T-helper 1 cell treated with Interleukin-12 subunit alpha and Interleukin-12 subunit beta and Interleukin-4 antibody, amounts not matched to agents 30 μg/mL and 1 μg/mL, for 36 hours (primary cell): ENCODE results near the gene VEZT.
"Not testable (repeated sequence)": the region's sequence is repeated elsewhere in the genome, so short reads cannot be mapped to it uniquely, and the experiment has no call there.

Source experiments
- H3K27ac Mint-ChIP-seq: one replicate; pipeline ENCODE4 v1.8.0; 2021; ENCODE audit warnings: mild to moderate bottlenecking, mixed read lengths
- H3K27me3 Mint-ChIP-seq: one replicate; pipeline ENCODE4 v1.8.0; 2021; ENCODE audit warnings: low read depth, mixed read lengths
- H3K36me3 Mint-ChIP-seq: one replicate; pipeline ENCODE4 v1.8.0; 2021; ENCODE audit warnings: low read depth, mixed read lengths
- H3K4me1 Mint-ChIP-seq: one replicate; pipeline ENCODE4 v1.8.0; 2021; ENCODE audit warnings: low read depth, mixed read lengths
- H3K4me3 Mint-ChIP-seq: one replicate; pipeline ENCODE4 v1.8.0; 2021; ENCODE audit warnings: mild to moderate bottlenecking, moderate library complexity, mixed read lengths
- H3K9me3 Mint-ChIP-seq: one replicate; pipeline ENCODE4 v1.8.0; 2021; ENCODE audit warnings: mixed read lengths

VEZT gene

GRCh38 chr12:95277139-95277538 lies 59.5 kb downstream of the VEZT start:
- H3K9me3 Mint-ChIP-seq, result no peaks in the 10 kb centered on the region
- no peak overlapping the region for H3K4me3 Mint-ChIP-seq
- peaks cover 3% of the 10 kb centered on the region for H3K4me1 Mint-ChIP-seq
- no peaks in the 10 kb centered on the region for H3K27me3 Mint-ChIP-seq
- peaks cover 19% of the 10 kb centered on the region for H3K36me3 Mint-ChIP-seq
- no peak overlapping the region for H3K27ac Mint-ChIP-seq

- H3K9me3 Mint-ChIP-seq, result no peaks in the 10 kb centered on the region
- no peaks in the 10 kb centered on the region for H3K27me3 Mint-ChIP-seq
- H3K4me1 Mint-ChIP-seq, result peaks cover 3% of the 10 kb centered on the region
- no peak overlapping the region for H3K27ac Mint-ChIP-seq
- peaks cover 29% of the 10 kb centered on the region for H3K36me3 Mint-ChIP-seq
- H3K4me3 Mint-ChIP-seq, result no peak overlapping the region
These were observed 62.2 kb downstream of the VEZT start for GRCh38 chr12:95279856-95280255.

- Mint-ChIP-seq H3K4me3 (no peak overlapping the region), H3K36me3 (peaks cover 31% of the 10 kb centered on the region), H3K9me3 (no peaks in the 10 kb centered on the region), H3K27me3 (no peaks in the 10 kb centered on the region), H3K27ac (no peak overlapping the region), H3K4me1 (peaks cover 3% of the 10 kb centered on the region)
These were observed 64.7 kb downstream of the VEZT start for GRCh38 chr12:95282266-95282665.

GRCh38 chr12:95283371-95283770 lies 65.8 kb downstream of the VEZT start:
- Mint-ChIP-seq H3K27me3 (no peaks in the 10 kb centered on the region), H3K27ac (no peak overlapping the region), H3K4me1 (peaks cover 3% of the 10 kb centered on the region), H3K4me3 (no peak overlapping the region), H3K36me3 (peaks cover 31% of the 10 kb centered on the region), H3K9me3 (no peaks in the 10 kb centered on the region)

- no peak overlapping the region for H3K27ac Mint-ChIP-seq
- no peaks in the 10 kb centered on the region for H3K9me3 Mint-ChIP-seq
- no peak overlapping the region for H3K4me3 Mint-ChIP-seq
- H3K27me3 Mint-ChIP-seq, result no peaks in the 10 kb centered on the region
- H3K36me3 Mint-ChIP-seq, result peaks cover 28% of the 10 kb centered on the region
- H3K4me1 Mint-ChIP-seq, result no peaks in the 10 kb centered on the region
These were observed 69.1 kb downstream of the VEZT start for GRCh38 chr12:95286713-95287112.

GRCh38 chr12:95291501-95291900 lies 73.9 kb downstream of the VEZT start:
- Mint-ChIP-seq H3K4me1 (peaks cover 1% of the 10 kb centered on the region), H3K36me3 (peaks cover 10% of the 10 kb centered on the region), H3K9me3 (no peaks in the 10 kb centered on the region), H3K27ac (no peak overlapping the region), H3K27me3 (no peaks in the 10 kb centered on the region), H3K4me3 (no peak overlapping the region)

- Mint-ChIP-seq H3K4me3 (no peak overlapping the region), H3K27ac (no peak overlapping the region), H3K27me3 (no peaks in the 10 kb centered on the region), H3K4me1 (peaks cover 3% of the 10 kb centered on the region), H3K9me3 (no peaks in the 10 kb centered on the region), H3K36me3 (peaks cover 20% of the 10 kb centered on the region)
These were observed 81.3 kb downstream of the VEZT start for GRCh38 chr12:95298916-95299315.

- Mint-ChIP-seq H3K36me3 (peaks cover 17% of the 10 kb centered on the region), H3K27ac (no peak overlapping the region), H3K4me3 (no peak overlapping the region), H3K4me1 (peaks cover 2% of the 10 kb centered on the region), H3K27me3 (no peaks in the 10 kb centered on the region), H3K9me3 (no peaks in the 10 kb centered on the region)
These were observed 82.7 kb downstream of the VEZT start for GRCh38 chr12:95300286-95300685.

- Mint-ChIP-seq H3K4me1 (peaks cover 2% of the 10 kb centered on the region), H3K27ac (no peak overlapping the region), H3K36me3 (peaks cover 8% of the 10 kb centered on the region), H3K27me3 (no peaks in the 10 kb centered on the region), H3K4me3 (no peak overlapping the region), H3K9me3 (no peaks in the 10 kb centered on the region)
These were observed 85.9 kb downstream of the VEZT start for GRCh38 chr12:95303476-95303875.

- no peak overlapping the region for H3K27ac Mint-ChIP-seq
- H3K36me3 Mint-ChIP-seq, result peaks cover 15% of the 10 kb centered on the region
- no peak overlapping the region for H3K4me3 Mint-ChIP-seq
- no peaks in the 10 kb centered on the region for H3K9me3 Mint-ChIP-seq
- no peaks in the 10 kb centered on the region for H3K27me3 Mint-ChIP-seq
- H3K4me1 Mint-ChIP-seq, result peaks cover 2% of the 10 kb centered on the region
These were observed 87.1 kb downstream of the VEZT start for GRCh38 chr12:95304673-95305198.

- no peaks in the 10 kb centered on the region for H3K4me1 Mint-ChIP-seq
- peaks cover 4% of the 10 kb centered on the region for H3K27me3 Mint-ChIP-seq
These were observed 95.0 kb downstream of the VEZT start for GRCh38 chr12:95312656-95313055.

GRCh38 chr12:95314756-95315155 lies 97.1 kb downstream of the VEZT start:
- H3K27ac Mint-ChIP-seq, H3K27me3 Mint-ChIP-seq, H3K4me3 Mint-ChIP-seq, H3K4me1 Mint-ChIP-seq, H3K36me3 Mint-ChIP-seq, H3K9me3 Mint-ChIP-seq: not testable (repeated sequence)

More at GRCh38 chr12:95312656-95313055, 95.0 kb downstream of the VEZT start:
- peaks cover 8% of the 10 kb centered on the region for H3K36me3 Mint-ChIP-seq
- no peak overlapping the region for H3K4me3 Mint-ChIP-seq
- no peaks in the 10 kb centered on the region for H3K9me3 Mint-ChIP-seq
- no peak overlapping the region for H3K27ac Mint-ChIP-seq

- Mint-ChIP-seq H3K9me3 (no peaks in the 10 kb centered on the region), H3K27me3 (peaks cover 4% of the 10 kb centered on the region), H3K4me1 (no peaks in the 10 kb centered on the region), H3K27ac (no peak overlapping the region), H3K4me3 (no peak overlapping the region), H3K36me3 (no peaks in the 10 kb centered on the region)
These were observed 99.2 kb downstream of the VEZT start for GRCh38 chr12:95316798-95317197.

GRCh38 chr12:95318071-95318545 lies 100.5 kb downstream of the VEZT start:
- no peak overlapping the region for H3K27ac Mint-ChIP-seq
- no peaks in the 10 kb centered on the region for H3K9me3 Mint-ChIP-seq
- no peak overlapping the region for H3K4me3 Mint-ChIP-seq
- peaks cover 4% of the 10 kb centered on the region for H3K27me3 Mint-ChIP-seq
- no peaks in the 10 kb centered on the region for H3K4me1 Mint-ChIP-seq
- no peaks in the 10 kb centered on the region for H3K36me3 Mint-ChIP-seq

GRCh38 chr12:95319694-95320331 lies 102.2 kb downstream of the VEZT start:
- Mint-ChIP-seq H3K4me1 (no peaks in the 10 kb centered on the region), H3K4me3 (no peak overlapping the region), H3K36me3 (no peaks in the 10 kb centered on the region), H3K27ac (no peak overlapping the region), H3K9me3 (no peaks in the 10 kb centered on the region), H3K27me3 (no peaks in the 10 kb centered on the region)
